Measurements from ENCODE around the gene ROR2.
"Not testable (repeated sequence)": the region's sequence is repeated elsewhere in the genome, so short reads cannot be mapped to it uniquely, and the experiment has no call there.

Gene ROR2

DNA sequence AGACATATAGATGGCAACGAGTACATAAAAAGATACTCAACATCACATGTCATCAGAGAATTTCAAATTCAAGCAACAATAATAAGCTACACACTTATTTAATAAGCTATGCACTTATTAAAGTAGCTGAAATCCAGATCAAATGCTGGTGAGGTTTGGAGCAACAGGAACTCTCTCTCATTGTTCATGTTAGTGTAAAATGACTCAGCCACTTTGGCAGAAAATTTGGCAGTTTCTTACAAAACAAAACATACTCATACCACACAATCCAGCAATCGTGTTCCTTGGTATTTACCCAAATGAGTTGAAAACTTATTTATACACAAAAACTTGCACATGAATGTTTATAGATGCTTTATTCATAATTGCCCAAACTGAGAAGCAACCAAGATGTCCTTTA is 394.9 kb downstream of the ROR2 start:
- no peak for FAIRE-seq

DNA sequence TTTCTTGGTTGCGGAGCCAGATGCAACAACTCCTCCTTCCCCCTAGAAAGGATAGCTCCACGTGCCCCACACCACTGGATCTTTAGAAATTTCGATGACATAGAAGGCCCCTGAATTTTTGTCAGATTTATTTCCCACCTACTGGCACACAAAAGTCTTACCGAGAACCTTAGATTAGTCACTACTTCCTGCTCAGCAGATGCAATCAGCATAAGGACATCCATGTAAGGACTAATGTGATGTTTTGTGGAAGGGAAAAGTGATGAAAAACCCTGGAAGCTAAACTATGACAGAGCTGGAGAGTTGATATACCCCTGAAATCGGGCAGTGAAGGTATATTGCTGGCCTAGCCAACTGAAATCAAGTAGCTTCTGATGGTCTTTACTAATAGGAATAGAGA is 400.9 kb downstream of the ROR2 start:
- no peak for FAIRE-seq

DNA sequence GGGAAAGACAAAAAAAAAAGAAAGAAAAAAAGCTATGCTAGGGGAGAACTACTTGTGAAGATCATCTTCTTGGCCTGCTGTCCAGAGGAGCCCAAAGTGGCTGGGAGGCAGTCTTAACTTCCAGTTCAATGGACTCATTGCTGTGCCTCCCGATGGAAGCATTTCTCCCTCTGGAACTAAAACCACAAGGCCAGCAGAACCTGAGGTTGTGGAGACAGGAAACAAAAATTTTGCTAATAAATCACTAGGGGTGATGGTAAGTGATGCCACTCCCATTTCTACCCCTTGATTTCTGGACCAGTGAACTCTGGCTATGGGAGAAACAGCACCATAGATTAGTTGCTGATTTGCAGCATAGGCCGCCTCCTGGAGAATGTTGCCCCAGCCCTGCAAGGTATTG is 402.9 kb downstream of the ROR2 start:
- no peak for FAIRE-seq

DNA sequence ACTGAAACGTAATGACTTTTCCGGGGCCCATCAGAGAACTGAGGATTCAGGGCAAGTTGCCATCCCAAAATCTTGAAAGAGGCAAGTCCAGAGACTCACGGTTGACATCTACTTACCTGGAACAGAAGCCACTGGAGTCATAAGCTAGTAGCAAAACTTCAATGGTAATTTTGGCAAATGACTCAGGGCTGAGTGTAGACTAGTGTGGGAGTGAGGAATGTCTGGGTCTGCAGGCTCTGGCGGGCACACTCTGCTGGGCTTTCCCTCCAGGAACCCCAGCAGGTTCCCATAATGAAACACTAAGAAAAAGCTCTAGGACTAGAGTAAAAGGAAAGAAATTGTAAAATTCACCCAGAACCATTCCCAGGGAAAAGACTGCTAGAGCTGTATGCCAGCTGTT is 403.5 kb downstream of the ROR2 start:
- FAIRE-seq, result no peak

DNA sequence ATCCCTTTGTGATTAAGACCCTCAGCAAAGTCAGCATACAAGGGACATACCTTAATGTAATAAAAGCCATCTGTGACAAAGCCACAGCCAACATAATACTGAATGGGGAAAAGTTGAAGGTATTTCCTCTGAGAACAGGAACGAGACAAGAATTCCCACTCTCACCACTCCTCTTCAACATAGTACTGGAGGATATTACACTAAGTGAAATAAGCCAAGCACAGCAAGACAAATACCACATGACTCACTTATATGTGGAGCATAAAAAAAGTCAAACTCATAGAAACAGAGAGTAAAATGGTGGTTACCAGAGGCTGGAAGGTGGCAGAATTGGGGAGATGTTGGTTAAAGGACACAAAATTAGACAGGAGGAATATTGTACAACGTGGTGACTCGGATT is 408.3 kb downstream of the ROR2 start:
- FAIRE-seq, result no peak

DNA sequence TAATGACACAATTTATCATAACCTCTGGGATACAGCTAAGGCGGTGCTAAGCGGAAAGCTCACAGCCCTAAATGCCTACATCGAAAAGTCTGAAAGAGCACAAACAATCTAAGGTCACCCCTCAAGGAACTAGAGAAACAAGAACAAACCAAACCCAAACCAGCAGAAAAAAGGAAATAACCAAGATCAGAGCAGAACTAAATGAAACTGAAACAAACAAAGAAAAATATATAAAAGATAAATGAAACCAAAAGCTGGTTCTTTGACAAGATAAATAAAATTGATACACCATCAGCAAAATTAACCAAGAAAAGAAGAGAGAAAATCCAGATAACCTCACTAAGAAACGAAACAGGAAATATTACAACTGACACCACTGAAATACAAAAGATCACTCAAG is 409.5 kb downstream of the ROR2 start:
- FAIRE-seq, result not testable (repeated sequence)

DNA sequence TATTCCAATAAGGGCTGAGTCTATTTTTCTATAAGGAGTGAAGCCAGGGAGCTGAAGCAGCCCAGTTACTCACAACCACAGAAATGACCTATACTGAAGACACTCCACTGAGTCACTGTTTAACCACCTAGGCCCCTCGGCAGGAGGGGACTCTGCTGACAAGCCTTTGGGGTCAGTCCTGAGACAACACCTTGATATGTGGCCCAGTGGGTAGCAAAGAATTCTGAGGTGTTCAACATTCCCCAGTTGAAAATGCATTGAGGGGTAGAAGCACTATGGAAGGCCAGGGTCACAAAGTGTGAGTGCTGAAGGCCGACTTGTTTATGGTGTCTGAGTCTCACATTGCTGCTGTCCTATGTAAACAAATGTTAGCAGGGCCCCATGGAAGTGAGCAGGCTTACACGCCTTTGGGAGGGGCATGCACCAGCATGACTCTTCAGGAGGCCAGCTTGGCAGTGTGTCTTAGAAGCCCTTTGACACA is 413.8 kb downstream of the ROR2 start:
- FAIRE-seq, result no peak

DNA sequence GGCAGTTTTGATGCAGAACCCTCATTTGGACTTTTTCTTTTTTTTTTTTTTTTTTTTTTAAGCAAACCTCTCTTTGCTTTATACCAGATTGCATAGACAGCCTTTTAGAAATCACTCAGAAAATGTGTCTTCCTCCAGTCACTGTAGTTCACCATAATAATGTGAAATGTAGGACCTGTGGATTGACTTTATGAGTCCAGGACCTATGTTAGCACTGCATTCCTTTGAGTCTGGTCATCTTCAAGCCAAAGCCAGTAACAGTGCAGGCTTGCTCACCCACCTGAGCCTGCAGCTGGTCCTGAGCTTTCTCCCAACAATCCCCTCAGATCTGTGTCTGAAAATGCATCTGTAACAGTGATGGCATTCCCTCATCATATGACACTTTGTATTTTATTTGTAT is 415.7 kb downstream of the ROR2 start:
- FAIRE-seq, result no peak

DNA sequence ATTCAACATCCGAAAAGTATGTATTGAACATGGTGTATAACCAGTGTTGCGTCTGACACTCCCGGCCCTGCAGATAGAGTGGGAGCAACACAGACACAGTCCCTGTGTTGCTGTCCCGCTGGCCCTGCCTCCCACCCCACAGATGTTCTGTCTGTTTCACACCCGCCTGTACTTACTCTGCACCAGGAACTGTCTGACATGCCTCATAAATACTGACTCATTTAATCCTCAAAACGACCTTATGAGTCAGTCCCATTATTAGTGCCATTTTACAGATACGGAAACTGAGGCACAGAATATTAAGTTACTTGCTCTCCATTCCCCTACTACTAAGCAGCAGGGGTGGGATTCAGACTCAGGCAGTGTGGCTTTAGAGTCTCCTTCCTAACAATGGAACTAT is 416.6 kb downstream of the ROR2 start:
- no peak for FAIRE-seq

DNA sequence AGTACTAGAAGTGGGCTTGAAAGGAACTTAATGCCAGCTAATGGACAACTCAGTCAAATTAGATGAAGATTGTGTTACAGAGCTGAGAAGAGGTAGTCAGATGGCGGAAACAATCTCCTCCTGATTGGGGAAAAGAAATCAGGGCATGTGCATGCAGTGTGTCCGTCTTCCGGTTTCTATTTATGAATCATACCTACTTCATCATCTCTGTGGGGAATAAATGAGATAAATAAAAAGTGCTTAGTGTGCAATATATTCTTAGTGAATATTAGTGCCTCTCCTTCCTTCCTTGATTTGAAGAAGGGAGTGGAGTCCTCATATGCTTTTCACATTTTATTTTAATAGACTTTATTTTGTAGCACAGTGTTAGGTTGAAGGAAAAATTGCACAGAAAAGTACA is 417.7 kb downstream of the ROR2 start:
- no peak for FAIRE-seq

DNA sequence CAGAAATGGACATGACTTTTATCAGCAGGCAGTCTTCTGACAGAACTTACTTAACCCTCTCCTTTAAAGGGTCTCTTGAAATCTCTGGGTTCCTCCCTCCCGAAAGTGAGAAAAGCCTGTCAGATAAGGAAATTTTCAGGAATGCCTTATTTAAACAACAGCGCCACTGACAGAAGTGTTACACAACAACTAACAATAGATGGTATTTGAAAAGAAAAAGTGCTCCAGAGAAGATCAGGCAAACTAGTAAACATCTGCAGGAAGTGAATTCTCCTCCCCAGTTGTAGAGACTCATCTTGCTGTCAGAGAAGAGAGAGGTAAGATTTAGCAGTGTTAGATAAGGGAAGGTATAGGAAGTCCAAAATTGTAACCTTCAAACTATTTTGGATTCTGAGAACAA is 419.2 kb downstream of the ROR2 start:
- no peak for FAIRE-seq

DNA sequence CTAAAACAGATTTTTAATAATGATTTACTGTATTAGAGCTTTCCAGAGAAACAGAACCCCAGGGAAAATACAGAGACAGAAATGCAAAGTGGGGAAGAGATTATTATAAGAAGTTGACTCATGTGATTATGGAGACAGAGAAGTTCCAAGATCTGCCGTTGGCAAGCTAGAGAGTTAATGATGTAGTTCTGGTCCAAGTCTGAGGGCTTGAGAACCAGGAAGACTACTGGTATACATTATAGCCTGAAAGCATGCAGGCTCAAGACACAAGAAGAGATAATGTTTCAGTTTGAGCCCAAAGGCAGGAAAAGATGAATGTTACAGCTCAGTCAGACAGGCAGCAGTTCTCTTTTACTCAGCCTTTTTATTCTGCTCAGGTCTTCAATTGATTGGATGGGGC is 427.5 kb downstream of the ROR2 start:
- FAIRE-seq, result no peak

DNA sequence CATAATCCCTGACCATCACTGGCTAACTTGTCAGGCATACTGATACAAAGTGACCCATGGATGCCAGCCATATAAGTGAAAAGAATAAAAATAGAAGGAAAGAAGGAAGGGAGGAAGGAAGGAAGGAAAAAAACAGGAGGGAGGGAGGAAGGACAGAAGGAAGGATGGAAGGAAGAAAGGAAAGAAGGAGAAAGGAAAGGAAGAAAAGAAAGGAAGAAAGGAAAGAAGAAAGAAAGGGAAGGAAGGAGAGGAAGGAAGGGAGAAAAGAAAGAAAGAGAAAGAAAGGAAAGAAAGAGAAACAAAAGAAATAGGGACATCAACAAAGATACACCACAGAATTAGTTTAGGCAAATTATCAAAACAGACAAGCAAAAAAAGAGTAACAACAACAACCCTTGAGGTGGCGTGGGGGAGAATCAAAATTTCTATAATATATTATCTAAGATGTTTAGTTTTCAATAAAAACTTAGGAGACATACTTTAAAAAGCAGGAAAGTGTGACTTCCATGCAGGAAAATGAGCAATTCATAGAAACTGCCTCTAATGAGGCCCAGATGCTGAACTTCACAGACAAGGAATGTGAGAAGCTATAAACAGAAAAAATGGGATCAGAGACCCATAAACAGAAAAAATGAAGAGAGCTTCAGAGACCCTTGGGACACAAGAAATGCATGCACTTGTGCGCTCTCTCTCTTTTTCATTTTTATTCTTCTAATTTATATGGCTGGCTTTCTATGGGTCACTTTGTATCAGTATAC is 430.3 kb downstream of the ROR2 start:
- FAIRE-seq, result no peak

DNA sequence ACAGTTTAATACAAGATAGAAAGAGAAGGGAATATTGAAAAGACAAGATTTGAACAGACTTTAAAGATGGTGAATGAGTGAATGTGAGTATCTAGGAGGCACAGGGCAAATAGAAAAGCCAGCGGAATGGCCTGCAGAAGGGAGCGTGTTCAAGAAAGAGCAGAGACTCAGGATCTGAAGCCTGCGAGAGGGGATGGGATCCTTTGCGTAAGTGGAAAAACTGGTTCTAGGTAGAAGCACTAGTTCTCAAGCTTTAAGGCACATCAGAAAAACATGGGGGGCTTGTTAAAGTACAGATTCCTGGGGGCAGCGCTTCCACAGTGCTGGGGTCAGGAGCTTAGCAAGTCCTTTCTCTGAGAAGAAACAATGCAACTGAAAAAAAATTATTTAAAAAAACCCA is 431.6 kb downstream of the ROR2 start:
- no peak for FAIRE-seq

DNA sequence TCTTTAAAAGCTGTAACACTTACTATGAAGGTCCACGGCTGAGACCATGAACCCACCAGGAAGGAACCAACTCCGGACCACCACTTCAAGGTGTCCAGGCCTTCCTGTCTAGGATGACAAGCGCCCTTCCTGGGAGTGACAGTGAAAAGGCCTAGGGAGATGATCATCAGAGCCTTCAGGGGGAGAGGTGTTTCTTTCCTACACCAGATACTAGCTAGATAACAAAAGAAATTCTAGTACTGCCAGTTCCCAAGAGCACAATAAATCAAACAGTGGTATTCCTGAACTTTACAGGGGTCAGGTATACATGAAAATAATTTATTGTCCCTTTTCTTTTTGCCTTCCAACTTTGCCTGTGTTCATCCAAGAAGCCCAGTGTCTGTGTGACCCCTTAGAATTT is 432.2 kb downstream of the ROR2 start:
- no peak for FAIRE-seq

DNA sequence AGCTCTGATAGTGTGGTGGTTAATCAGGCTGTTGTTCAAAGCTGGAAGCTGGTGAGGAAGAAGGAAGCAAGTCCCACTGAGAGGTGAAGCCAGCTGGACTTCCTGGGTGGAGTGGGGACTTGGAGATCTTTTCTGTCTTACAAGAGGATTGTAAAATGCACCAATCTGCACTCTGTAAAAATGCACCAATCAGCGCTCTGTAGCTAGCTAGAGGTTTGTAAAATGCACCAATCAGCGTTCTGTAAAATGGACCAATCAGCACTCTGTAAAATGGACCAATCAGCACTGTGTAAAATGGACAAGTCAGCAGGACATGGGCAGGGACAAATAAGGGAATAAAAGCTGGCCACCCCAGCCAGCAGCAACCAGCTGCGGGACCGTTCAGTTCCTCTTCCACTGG is 432.7 kb downstream of the ROR2 start:
- FAIRE-seq, result not testable (repeated sequence)

DNA sequence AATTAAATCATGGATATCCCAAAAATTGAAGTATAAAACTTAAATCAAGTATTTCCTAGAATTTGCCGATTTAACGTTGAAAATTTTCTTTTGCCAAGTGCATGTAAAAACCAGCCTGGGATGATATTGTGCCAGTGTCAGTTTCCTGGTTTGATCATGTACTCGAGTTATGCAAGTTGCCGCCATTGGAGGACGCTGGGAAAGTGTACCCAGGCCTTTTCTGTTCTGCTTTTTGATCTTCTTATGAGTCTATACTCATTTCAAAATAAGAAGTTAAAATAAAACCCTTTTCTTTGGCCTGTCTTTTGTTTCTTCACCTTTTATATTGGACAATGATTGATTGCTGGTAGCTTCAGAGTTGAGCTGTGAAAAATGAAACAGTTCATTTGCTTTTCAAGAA is 433.3 kb downstream of the ROR2 start:
- FAIRE-seq, result no peak

DNA sequence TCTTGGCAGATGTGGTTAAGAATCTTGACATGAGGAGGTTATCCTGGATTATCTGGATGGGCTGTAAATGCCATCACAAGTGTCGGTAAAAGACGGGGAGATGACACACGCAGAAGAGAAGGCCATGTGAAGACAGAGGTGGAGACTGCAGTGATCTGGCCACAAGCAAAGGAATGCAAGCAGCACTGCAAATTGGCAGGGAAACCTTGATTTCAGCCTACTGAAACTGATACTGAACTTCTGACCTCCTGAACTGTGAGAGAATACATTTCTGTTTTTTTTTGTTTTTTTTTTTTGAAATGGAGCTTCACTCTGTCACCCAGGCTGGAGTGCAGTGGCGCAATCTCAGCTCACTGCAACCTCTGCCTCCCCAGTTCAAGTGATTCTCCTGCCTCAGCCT is 433.9 kb downstream of the ROR2 start:
- FAIRE-seq, result no peak

DNA sequence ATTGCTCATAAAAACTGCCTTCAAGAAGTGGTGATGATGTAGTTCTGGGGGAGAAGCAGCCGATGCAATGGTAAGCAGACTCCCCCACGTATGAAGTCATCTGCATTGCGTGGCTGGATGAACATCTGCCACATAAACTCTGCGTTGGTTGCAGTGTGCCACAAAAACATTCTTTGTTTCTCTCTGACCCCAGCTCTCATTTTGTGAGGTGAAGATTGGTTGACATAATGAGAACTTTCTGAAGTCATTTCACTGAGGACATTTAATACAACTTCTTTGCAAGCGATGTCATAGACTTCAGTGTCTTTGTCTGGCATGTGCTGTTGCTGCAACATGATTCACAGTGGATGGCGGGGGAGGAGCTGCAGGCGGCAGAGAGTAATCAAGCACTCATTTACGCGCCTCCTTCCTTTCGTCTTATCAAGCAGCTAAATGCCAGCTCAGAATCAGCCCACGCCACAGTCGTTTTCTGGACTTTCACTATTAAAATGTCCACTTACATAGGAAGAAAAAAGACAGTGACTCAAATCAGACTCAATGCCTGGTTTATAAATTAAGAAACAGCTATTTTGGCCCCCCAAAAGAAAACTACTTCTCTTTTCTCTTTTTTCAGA is 434.8 kb downstream of the ROR2 start:
- no peak for FAIRE-seq
